OCI-LY3 (cell line): ENCODE measurements around the gene PHF5A.

ENCODE experiments used
- H2AFZ ChIP-seq: fragments of 200-600, 300-600 bp; shearing (Covaris generic); 2 replicates; pipeline ENCODE4 v1.6.0; 2014; ENCODE audit warnings: antibody characterized with exemption, low read depth, low read length
- H3K27ac ChIP-seq: fragments of 200-600, 300-600 bp; sonication (generic); 2 replicates; pipeline ENCODE4 v1.5.1; 2014; ENCODE audit warnings: mild to moderate bottlenecking, low read length, moderate library complexity, mixed read lengths
- H3K27me3 ChIP-seq: fragments of 200-600, 300-600 bp; sonication (generic); 2 replicates; pipeline ENCODE4 v1.6.1; 2014; ENCODE audit warnings: low read depth, low read length, mixed read lengths
- H3K36me3 ChIP-seq: fragments of 200-600, 300-600 bp; sonication (generic); replicated peaks from 2 replicates; pipeline ENCODE3; 2014; ENCODE audit warnings: low read depth, low read length, mixed read lengths
- H3K4me1 ChIP-seq: fragments of 300-600, 200-600 bp; sonication (generic); 2 replicates; pipeline ENCODE4 v1.6.1; 2014; ENCODE audit warnings: low read length, mixed read lengths
- H3K4me2 ChIP-seq: fragments of 200-600, 300-600 bp; sonication (generic); 2 replicates; pipeline ENCODE4 v1.6.1; 2014; ENCODE audit warnings: low read length, mixed read lengths
- H3K4me3 ChIP-seq: fragments of 300-600, 200-600 bp; sonication (generic); 2 replicates; pipeline ENCODE4 v1.5.1; 2014; ENCODE audit warnings: antibody characterized with exemption, mild to moderate bottlenecking, low read length, moderate library complexity
- H3K79me2 ChIP-seq: fragments of 300-600, 200-600 bp; shearing (Covaris generic); 2 replicates; pipeline ENCODE4 v1.6.1; 2014; ENCODE audit warnings: mild to moderate bottlenecking, low read length, mixed read lengths
- H3K9ac ChIP-seq: fragments of 300-600, 200-600 bp; shearing (Covaris generic); 2 replicates; pipeline ENCODE4 v1.6.0; 2014; ENCODE audit warnings: mild to moderate bottlenecking, low read length, moderate library complexity
- H3K9me3 ChIP-seq: fragments of 200-600, 300-600 bp; shearing (Covaris generic); 2 replicates; pipeline ENCODE4 v1.6.1; 2014; ENCODE audit warnings: low read length, mixed read lengths; ENCODE audit not compliant: insufficient read depth
- H4K20me1 ChIP-seq: fragments of 200-600, 300-600 bp; sonication (generic); 2 replicates; pipeline ENCODE4 v1.6.1; 2016; ENCODE audit warnings: low read length, mixed read lengths; ENCODE audit not compliant: insufficient read depth
- CTCF ChIP-seq: fragments of 200-600, 300-600 bp; sonication (generic); IDR thresholded peaks from 2 replicates; pipeline ENCODE4 v1.5.1; 2014; ENCODE audit warnings: antibody characterized with exemption, low read length, low read depth
- EZH2phosphoT487 ChIP-seq: fragments of 200-600 bp; shearing (Covaris generic); IDR thresholded peaks from 2 replicates; pipeline ENCODE4 v1.6.1; 2018; ENCODE audit warnings: antibody characterized with exemption, mixed run types, low read depth

PHF5A gene

GRCh38 chr22:41478473-41478872 lies 10.0 kb upstream of the PHF5A start:
- Histone ChIP-seq H3K79me2 (peaks cover 85% of the 10 kb centered on the region), H3K27me3 (no peaks in the 10 kb centered on the region), H3K4me3 (no peak overlapping the region), H3K9me3 (no peaks in the 10 kb centered on the region), H3K4me2 (peak overlapping the region; percentile 10; the same call in 1 of the 2 replicates), H3K27ac (peak overlapping the region; percentile 79), H3K9ac (no peak overlapping the region), H3K36me3 (peaks cover 6% of the 10 kb centered on the region), H2AFZ (no peak overlapping the region), H3K4me1 (peaks cover 26% of the 10 kb centered on the region), H4K20me1 (peaks cover 29% of the 10 kb centered on the region)
- TF ChIP-seq CTCF = no peak

GRCh38 chr22:41474872-41475451 lies 6.5 kb upstream of the PHF5A start:
- H3K4me1 ChIP-seq = peaks cover 30% of the 10 kb centered on the region
- H3K4me2 ChIP-seq = no peak overlapping the region
- H3K27ac ChIP-seq = peak overlapping the region; percentile 5; the same call in 1 of the 2 replicates

GRCh38 chr22:41471568-41471967 lies 3.1 kb upstream of the PHF5A start:
- Histone ChIP-seq H2AFZ (no peak overlapping the region), H3K9me3 (no peaks in the 10 kb centered on the region), H3K9ac (no peak overlapping the region), H3K27ac (no peak overlapping the region), H3K36me3 (peaks cover 12% of the 10 kb centered on the region), H3K4me3 (no peak overlapping the region), H3K79me2 (peaks cover 89% of the 10 kb centered on the region), H3K4me2 (no peak overlapping the region), H3K4me1 (peaks cover 22% of the 10 kb centered on the region), H3K27me3 (no peaks in the 10 kb centered on the region), H4K20me1 (no peaks in the 10 kb centered on the region)
- TF ChIP-seq CTCF (no peak), EZH2phosphoT487 (no peak)

More at GRCh38 chr22:41474872-41475451, 6.5 kb upstream of the PHF5A start:
- peaks cover 8% of the 10 kb centered on the region for H3K36me3 ChIP-seq
- H3K27me3 ChIP-seq = no peaks in the 10 kb centered on the region
- H3K79me2 ChIP-seq = peaks cover 86% of the 10 kb centered on the region
- no peak overlapping the region for H3K9ac ChIP-seq
- H4K20me1 ChIP-seq = peaks cover 6% of the 10 kb centered on the region; the same call in 1 of the 2 replicates
- no peak overlapping the region for H2AFZ ChIP-seq
- TF ChIP-seq CTCF (no peak), EZH2phosphoT487 (no peak)
- no peak overlapping the region for H3K4me3 ChIP-seq
- H3K9me3 ChIP-seq = no peaks in the 10 kb centered on the region

GRCh38 chr22:41470886-41471285 lies 2.4 kb upstream of the PHF5A start:
- Histone ChIP-seq H3K9ac (no peak overlapping the region), H3K4me1 (peaks cover 20% of the 10 kb centered on the region), H3K79me2 (peaks cover 90% of the 10 kb centered on the region), H3K9me3 (no peaks in the 10 kb centered on the region), H2AFZ (no peak overlapping the region), H3K27me3 (no peaks in the 10 kb centered on the region), H3K4me3 (no peak overlapping the region), H4K20me1 (no peaks in the 10 kb centered on the region), H3K4me2 (no peak overlapping the region), H3K36me3 (peaks cover 18% of the 10 kb centered on the region), H3K27ac (no peak overlapping the region)
- TF ChIP-seq EZH2phosphoT487 = no peak
- TF ChIP-seq CTCF = no peak
